ENCODE measurements around the gene ADAMTS18.

Gene ADAMTS18

GRCh38 chr16:77449208-77449607 is 14.4 kb upstream of the ADAMTS18 start:
- in situ Hi-C loops (cut with MboI; ENCODE audit: low sequenced_read_pairs, unreplicated experiment) = no loop called here
- TF ChIP-seq CTCF (IDR thresholded peaks at IDR 0.05; ENCODE audit: borderline replicate concordance, control extremely low read depth, extremely low read depth, insufficient read depth, missing control alignments) = no peak
- no peak for DNase-seq (ENCODE audit: low spot score)

GRCh38 chr16:77445324-77445723 is 10.5 kb upstream of the ADAMTS18 start:
- no peak for DNase-seq (ENCODE audit: low spot score)
- no peak for TF ChIP-seq CTCF (IDR thresholded peaks at IDR 0.05; ENCODE audit: borderline replicate concordance, control extremely low read depth, extremely low read depth, insufficient read depth, missing control alignments)
- in situ Hi-C loops (cut with MboI; ENCODE audit: low sequenced_read_pairs, unreplicated experiment) = no loop called here

- TF ChIP-seq CTCF (IDR thresholded peaks at IDR 0.05; ENCODE audit: borderline replicate concordance, control extremely low read depth, extremely low read depth, insufficient read depth, missing control alignments) = no peak
- no peak for DNase-seq (ENCODE audit: low spot score)
- in situ Hi-C loops (cut with MboI; ENCODE audit: low sequenced_read_pairs, unreplicated experiment) = no loop called here
Observed at GRCh38 chr16:77444147-77444460, 9.3 kb upstream of the ADAMTS18 start.

GRCh38 chr16:77443357-77444146 is 8.7 kb upstream of the ADAMTS18 start:
- in situ Hi-C loops (cut with MboI; ENCODE audit: low sequenced_read_pairs, unreplicated experiment) = no loop called here
- no peak for DNase-seq (ENCODE audit: low spot score)
- TF ChIP-seq CTCF (IDR thresholded peaks at IDR 0.05; ENCODE audit: borderline replicate concordance, control extremely low read depth, extremely low read depth, insufficient read depth, missing control alignments) = no peak

GRCh38 chr16:77442078-77442477 is 7.2 kb upstream of the ADAMTS18 start:
- in situ Hi-C loops (cut with MboI; ENCODE audit: low sequenced_read_pairs, unreplicated experiment) = no loop called here
- DNase-seq (ENCODE audit: low spot score) = no peak
- no peak for TF ChIP-seq CTCF (IDR thresholded peaks at IDR 0.05; ENCODE audit: borderline replicate concordance, control extremely low read depth, extremely low read depth, insufficient read depth, missing control alignments)

- in situ Hi-C loops (cut with MboI; ENCODE audit: low sequenced_read_pairs, unreplicated experiment) = no loop called here
- DNase-seq (ENCODE audit: low spot score) = no peak
- no peak for TF ChIP-seq CTCF (IDR thresholded peaks at IDR 0.05; ENCODE audit: borderline replicate concordance, control extremely low read depth, extremely low read depth, insufficient read depth, missing control alignments)
Observed at GRCh38 chr16:77439106-77439505, 4.3 kb upstream of the ADAMTS18 start.
